Large intestine (tissue), 3 donors: Measurements from ENCODE around the gene SYNE3. TPM values are rescaled to one million over a fixed set of nuclear protein-coding genes. Genes with fewer than 3 reads are reported as not detected.

Experiments
- DNase-seq, 2 donors: peaks; one replicate each; pipeline versions ENCODE4 v3.0.0 to v3.0.0-alpha.2; 2013
- H3K27ac ChIP-seq: one replicate; pipeline ENCODE4 v1.5.1; 2013; ENCODE audit warnings: low read length
- H3K27me3 ChIP-seq: 2 replicates; pipeline ENCODE4 v1.6.1; 2013; ENCODE audit warnings: low read length; ENCODE audit not compliant: control insufficient read depth, insufficient read depth
- H3K36me3 ChIP-seq: 2 replicates; pipeline ENCODE4 v1.6.1; 2013; ENCODE audit warnings: low read length; ENCODE audit not compliant: control insufficient read depth, insufficient read depth
- H3K4me1 ChIP-seq: one replicate; pipeline ENCODE4 v1.6.1; 2013; ENCODE audit warnings: low read length; ENCODE audit not compliant: control insufficient read depth, insufficient read depth
- H3K4me3 ChIP-seq: one replicate; pipeline ENCODE4 v1.5.1; 2013; ENCODE audit warnings: low read length
- H3K9me3 ChIP-seq: one replicate; pipeline ENCODE4 v1.6.1; 2013; ENCODE audit warnings: mild to moderate bottlenecking, low read depth, low read length, moderate library complexity; ENCODE audit not compliant: control insufficient read depth
- WGBS: methylation state at CpG from one replicate; pipeline ENCODE4 v1.1.5; 2013; ENCODE audit warnings: low lambda C conversion rate; ENCODE audit not compliant: insufficient coverage; 5-methylcytosine and 5-hydroxymethylcytosine counted together
- polyA plus RNA-seq: library from polyadenylated mRNA; unstranded; fragments of 120-200 nt; gene quantifications from one replicate; pipeline ENCODE4 v1.2.1, GENCODE V29; 2013

The SYNE3 gene
- polyA plus RNA-seq, 1 donor = 1.2 TPM

GRCh38 chr14:95471476-95471875 lies 45.0 kb downstream of the SYNE3 start:
- H3K27ac ChIP-seq = no peak overlapping the region
- no CpG with 5 or more reads among the region's 7 CpGs for WGBS
- peaks cover 22% of the 10 kb centered on the region for H3K4me1 ChIP-seq

GRCh38 chr14:95471016-95471415 lies 45.4 kb downstream of the SYNE3 start:
- no peak overlapping the region for H3K4me3 ChIP-seq
- peaks cover 22% of the 10 kb centered on the region for H3K4me1 ChIP-seq
- no peak for DNase-seq
- no peak overlapping the region for H3K27ac ChIP-seq
- no peaks in the 10 kb centered on the region for H3K27me3 ChIP-seq
- no peaks in the 10 kb centered on the region for H3K36me3 ChIP-seq
- no CpG with 5 or more reads among the region's 2 CpGs for WGBS
- no peaks in the 10 kb centered on the region for H3K9me3 ChIP-seq

More at GRCh38 chr14:95471476-95471875, 45.0 kb downstream of the SYNE3 start:
- DNase-seq = no peak
- Histone ChIP-seq H3K4me3 (no peak overlapping the region), H3K9me3 (no peaks in the 10 kb centered on the region), H3K27me3 (no peaks in the 10 kb centered on the region), H3K36me3 (no peaks in the 10 kb centered on the region)

DNA sequence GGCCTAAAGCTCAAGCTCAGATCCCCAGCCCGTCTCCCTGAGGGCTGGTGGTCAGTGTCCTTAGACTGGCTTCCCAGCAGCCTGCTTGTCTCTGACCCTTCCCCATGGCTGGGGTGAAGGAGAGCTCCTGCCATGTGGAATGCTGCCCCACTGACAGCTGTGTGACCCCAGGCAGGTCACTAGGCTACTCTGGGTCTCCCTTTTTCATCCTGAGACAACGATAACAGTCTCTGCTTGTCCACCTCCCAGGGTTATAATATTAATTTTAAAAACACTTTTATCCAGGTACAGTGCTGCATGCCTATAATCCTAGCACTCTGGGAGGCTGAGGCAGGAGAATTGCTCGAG lies 47.3 kb downstream of the SYNE3 start:
- Histone ChIP-seq H3K27ac (peak overlapping the region; percentile 69), H3K4me3 (no peak overlapping the region)

GRCh38 chr14:95468448-95469133 lies 47.9 kb downstream of the SYNE3 start:
- DNase-seq = peak; percentile 91 to 95
- H3K36me3 ChIP-seq = no peaks in the 10 kb centered on the region
- H3K4me3 ChIP-seq = no peak overlapping the region
- peaks cover 23% of the 10 kb centered on the region for H3K4me1 ChIP-seq
- WGBS = no CpG with 5 or more reads among the region's 4 CpGs
- H3K27me3 ChIP-seq = no peaks in the 10 kb centered on the region
- no peaks in the 10 kb centered on the region for H3K9me3 ChIP-seq
- peak overlapping the region; percentile 69 for H3K27ac ChIP-seq

More for the DNA sequence above, 47.3 kb downstream of the SYNE3 start:
- H3K9me3 ChIP-seq = no peaks in the 10 kb centered on the region
- no peak for DNase-seq
- no peaks in the 10 kb centered on the region for H3K36me3 ChIP-seq
- no peaks in the 10 kb centered on the region for H3K27me3 ChIP-seq
- WGBS = no CpG with 5 or more reads among the region's 3 CpGs
- H3K4me1 ChIP-seq = peaks cover 22% of the 10 kb centered on the region

- no CpG with 5 or more reads among the region's 6 CpGs for WGBS
- Histone ChIP-seq H3K4me1 (peaks cover 25% of the 10 kb centered on the region), H3K4me3 (no peak overlapping the region), H3K9me3 (no peaks in the 10 kb centered on the region), H3K27ac (no peak overlapping the region), H3K36me3 (no peaks in the 10 kb centered on the region), H3K27me3 (no peaks in the 10 kb centered on the region)
- no peak for DNase-seq
Observed at GRCh38 chr14:95467657-95468056, 48.8 kb downstream of the SYNE3 start.

DNA sequence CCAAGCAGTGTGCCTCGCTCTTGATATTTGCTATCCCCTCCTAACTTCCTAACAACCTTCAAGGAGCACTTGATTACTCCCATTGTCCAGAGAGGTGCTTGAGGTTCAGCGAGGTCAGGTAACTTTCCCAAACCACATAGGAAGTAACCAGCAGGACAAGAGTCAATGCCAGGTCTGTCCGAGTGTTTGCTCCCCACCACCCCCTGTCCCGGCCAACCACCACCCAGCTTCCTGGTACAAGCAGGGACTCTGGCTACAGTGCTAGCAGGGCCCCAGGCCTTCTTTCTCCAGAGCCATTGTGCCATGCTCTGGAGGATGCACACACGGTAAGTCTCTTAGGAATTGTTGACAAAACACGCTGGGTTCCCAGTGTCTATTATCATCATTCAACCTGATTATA lies 49.2 kb downstream of the SYNE3 start:
- peaks cover 28% of the 10 kb centered on the region for H3K4me1 ChIP-seq
- H3K9me3 ChIP-seq = no peaks in the 10 kb centered on the region
- no peak for DNase-seq
- WGBS = no CpG with 5 or more reads among the region's 6 CpGs
- no peak overlapping the region for H3K27ac ChIP-seq
- H3K27me3 ChIP-seq = no peaks in the 10 kb centered on the region
- H3K36me3 ChIP-seq = no peaks in the 10 kb centered on the region
- H3K4me3 ChIP-seq = no peak overlapping the region

Other genes with a start within 250 kb of the SYNE3 start
- 18.7 TPM for gene CLMN, start 196.7 kb downstream of the SYNE3 start, polyA plus RNA-seq
- 46.5 TPM for gene GLRX5, start 18.4 kb upstream of the SYNE3 start, polyA plus RNA-seq
- gene TCL1B, start 169.8 kb upstream of the SYNE3 start, polyA plus RNA-seq = 0.03 TPM
- gene TCL1A, start 197.5 kb upstream of the SYNE3 start, polyA plus RNA-seq = 0.40 TPM